ENCODE results near the gene TNFSF13. TPM values are rescaled to one million over a fixed set of nuclear protein-coding genes. Genes with fewer than 3 reads are reported as not detected.

Gene TNFSF13
- total and polyA plus RNA-seq, 2 donors (not counting 1 experiment from before 2014, with no cell fraction given): 14.7 to 20.2 TPM

GRCh38 chr17:7587420-7588151 lies 29.0 kb downstream of the TNFSF13 start:
- WGBS (ENCODE audit: insufficient coverage): 94% methylated on average over 6 of the region's 12 CpGs
- TF ChIP-seq, protein P1, sequence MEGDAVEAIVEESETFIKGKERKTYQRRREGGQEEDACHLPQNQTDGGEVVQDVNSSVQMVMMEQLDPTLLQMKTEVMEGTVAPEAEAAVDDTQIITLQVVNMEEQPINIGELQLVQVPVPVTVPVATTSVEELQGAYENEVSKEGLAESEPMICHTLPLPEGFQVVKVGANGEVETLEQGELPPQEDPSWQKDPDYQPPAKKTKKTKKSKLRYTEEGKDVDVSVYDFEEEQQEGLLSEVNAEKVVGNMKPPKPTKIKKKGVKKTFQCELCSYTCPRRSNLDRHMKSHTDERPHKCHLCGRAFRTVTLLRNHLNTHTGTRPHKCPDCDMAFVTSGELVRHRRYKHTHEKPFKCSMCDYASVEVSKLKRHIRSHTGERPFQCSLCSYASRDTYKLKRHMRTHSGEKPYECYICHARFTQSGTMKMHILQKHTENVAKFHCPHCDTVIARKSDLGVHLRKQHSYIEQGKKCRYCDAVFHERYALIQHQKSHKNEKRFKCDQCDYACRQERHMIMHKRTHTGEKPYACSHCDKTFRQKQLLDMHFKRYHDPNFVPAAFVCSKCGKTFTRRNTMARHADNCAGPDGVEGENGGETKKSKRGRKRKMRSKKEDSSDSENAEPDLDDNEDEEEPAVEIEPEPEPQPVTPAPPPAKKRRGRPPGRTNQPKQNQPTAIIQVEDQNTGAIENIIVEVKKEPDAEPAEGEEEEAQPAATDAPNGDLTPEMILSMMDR (IDR thresholded peaks at IDR 0.05): no peak
- no peak for TF ChIP-seq EZH2 (IDR thresholded peaks at IDR 0.05; ENCODE audit: borderline replicate concordance, insufficient read depth, low read depth, low read length, poor library complexity, severe bottlenecking)
- Histone ChIP-seq H3K27me3 (replicated peaks in 1 of 4; ENCODE audit: control extremely low read depth in 1 of 4, control insufficient read depth in 3 of 4, insufficient read depth in 4 of 4, low read length in 3 of 4) (no peaks in the 10 kb centered on the region), H3K4me2 (replicated peaks; ENCODE audit: low read depth, low read length, poor library complexity, severe bottlenecking) (no peak overlapping the region), H3K36me3 (replicated peaks in 1 of 2; ENCODE audit: control extremely low read depth in 1 of 2, control insufficient read depth in 1 of 2, extremely low read depth in 1 of 2, insufficient read depth in 2 of 2, low read length in 1 of 2) (peaks cover 0 to 32% of the 10 kb centered on the region in 2 experiments), H3K4me3 (ENCODE audit: control extremely low read depth in 1 of 5, extremely low read depth in 1 of 5, insufficient read depth in 1 of 5, low read depth in 2 of 5, low read length in 4 of 5) (no peak overlapping the region), H3K79me2 (ENCODE audit: control insufficient read depth, insufficient read depth, low read length) (peaks cover 30% of the 10 kb centered on the region), H3K9ac (ENCODE audit: low read length) (no peak overlapping the region), H3K4me1 (ENCODE audit: control insufficient read depth in 2 of 2, insufficient read depth in 2 of 2, low read length in 2 of 2) (peaks cover 17 to 33% of the 10 kb centered on the region in 2 donors), H4K20me1 (ENCODE audit: control insufficient read depth, insufficient read depth, low read length, poor library complexity, severe bottlenecking) (no peaks in the 10 kb centered on the region), H2AFZ (ENCODE audit: insufficient read depth, low read depth, low read length, poor library complexity, severe bottlenecking) (no peak overlapping the region), H3K9me3 (ENCODE audit: control extremely low read depth in 1 of 3, control insufficient read depth in 2 of 3, insufficient read depth in 1 of 3, low read length in 2 of 3) (no peaks in the 10 kb centered on the region), H3K27ac (ENCODE audit: low read length in 2 of 2) (no peak overlapping the region)
- Mint-ChIP-seq H3K4me1 (peaks cover 23% of the 10 kb centered on the region), H3K9me3 (ENCODE audit: insufficient read depth) (no peaks in the 10 kb centered on the region), H3K4me3 (no peak overlapping the region), H3K27me3 (no peaks in the 10 kb centered on the region), H3K27ac (no peak overlapping the region)
- ATAC-seq (ENCODE audit: low read depth): no peak
- POLR2A ChIA-PET: interaction anchor here (0.5 to 0.6 kb wide), 2 partner anchors 98 to 319 kb away, joined by 3 to 4 read pairs; no protein-coding TSS in a partner anchor
- no peak for DNase-seq
- intact Hi-C loops (cut with micrococcal nuclease): loop anchor here (10.0 kb wide), 1 partner anchor 543 kb away; the partner anchor contains the start of gene SLC16A11
- CTCF ChIA-PET: interaction anchor here (0.6 to 7.9 kb wide), 9 partner anchors 11 to 542 kb away, joined by 3 to 111 read pairs (median 5); partner anchors contain the start of gene TMEM95
